Upper lobe of right lung (tissue), 1 donor: Measurements from ENCODE around the gene GPHA2. TPM values are rescaled to one million over a fixed set of nuclear protein-coding genes. Genes with fewer than 3 reads are reported as not detected.

Experiments used
- ATAC-seq: fragments of 200-7000 bp; cut with Tn5 transposase; one replicate; pipeline ENCODE4 v1.9.1; 2020; ENCODE audit warnings: mild to moderate bottlenecking, moderate library complexity
- DNase-seq: peaks from one replicate; pipeline ENCODE4 v3.0.0-alpha.2; 2020
- H3K27ac ChIP-seq: fragments of 200-600 bp; one replicate; pipeline ENCODE4 v1.8.0; 2022
- H3K27me3 ChIP-seq: fragments of 200-600 bp; one replicate; pipeline ENCODE4 v1.8.0; 2022; ENCODE audit warnings: mild to moderate bottlenecking
- H3K36me3 ChIP-seq: fragments of 200-600 bp; one replicate; pipeline ENCODE4 v1.8.0; 2022
- H3K4me1 ChIP-seq: fragments of 200-600 bp; one replicate; pipeline ENCODE4 v1.8.0; 2022
- H3K4me3 ChIP-seq: fragments of 200-600 bp; one replicate; pipeline ENCODE4 v1.8.0; 2022; ENCODE audit warnings: mild to moderate bottlenecking
- H3K9me3 ChIP-seq: fragments of 200-600 bp; one replicate; pipeline ENCODE4 v1.8.0; 2022
- intact Hi-C: fragments of 100-400 bp; cut with DNase I; formaldehyde crosslinking; loops from one replicate; pipeline ENCODE4 v1.11.0; 2022
- total RNA-seq: library from RNA; stranded (reverse); fragmentation: NEBNext Ultra II Directional; extraction: Animal tissue kit (Norgen Biotek cat#: 25700); gene quantifications from one replicate; pipeline ENCODE4 v1.2.1, GENCODE V29; 2021
- TF ChIP-seq, protein P1 (sequence below): fragments of 200-600 bp; IDR thresholded peaks from one replicate; pipeline ENCODE4 v1.8.0; 2022; ENCODE audit warnings: antibody characterized with exemption
- donor health status: DM: no; HTN: yes; CAD: no; lungs with severe emphysema.

GPHA2 gene
- total RNA-seq, 1 donor from 2014 or later = not detected

GRCh38 chr11:64933213-64933934, 2.3 kb downstream of the GPHA2 start:
- H3K27me3 ChIP-seq = no peaks in the 10 kb centered on the region
- TF ChIP-seq, protein P1, sequence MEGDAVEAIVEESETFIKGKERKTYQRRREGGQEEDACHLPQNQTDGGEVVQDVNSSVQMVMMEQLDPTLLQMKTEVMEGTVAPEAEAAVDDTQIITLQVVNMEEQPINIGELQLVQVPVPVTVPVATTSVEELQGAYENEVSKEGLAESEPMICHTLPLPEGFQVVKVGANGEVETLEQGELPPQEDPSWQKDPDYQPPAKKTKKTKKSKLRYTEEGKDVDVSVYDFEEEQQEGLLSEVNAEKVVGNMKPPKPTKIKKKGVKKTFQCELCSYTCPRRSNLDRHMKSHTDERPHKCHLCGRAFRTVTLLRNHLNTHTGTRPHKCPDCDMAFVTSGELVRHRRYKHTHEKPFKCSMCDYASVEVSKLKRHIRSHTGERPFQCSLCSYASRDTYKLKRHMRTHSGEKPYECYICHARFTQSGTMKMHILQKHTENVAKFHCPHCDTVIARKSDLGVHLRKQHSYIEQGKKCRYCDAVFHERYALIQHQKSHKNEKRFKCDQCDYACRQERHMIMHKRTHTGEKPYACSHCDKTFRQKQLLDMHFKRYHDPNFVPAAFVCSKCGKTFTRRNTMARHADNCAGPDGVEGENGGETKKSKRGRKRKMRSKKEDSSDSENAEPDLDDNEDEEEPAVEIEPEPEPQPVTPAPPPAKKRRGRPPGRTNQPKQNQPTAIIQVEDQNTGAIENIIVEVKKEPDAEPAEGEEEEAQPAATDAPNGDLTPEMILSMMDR = no peak
- intact Hi-C loops = no loop called here
- H3K4me3 ChIP-seq = no peak overlapping the region
- H3K4me1 ChIP-seq = no peaks in the 10 kb centered on the region
- no peaks in the 10 kb centered on the region for H3K9me3 ChIP-seq
- ATAC-seq = no peak
- peak; percentile 36 for DNase-seq
- no peak overlapping the region for H3K27ac ChIP-seq
- H3K36me3 ChIP-seq = peaks cover 52% of the 10 kb centered on the region

- H3K4me1 ChIP-seq = no peaks in the 10 kb centered on the region
- no peak overlapping the region for H3K27ac ChIP-seq
- DNase-seq (no peak), ATAC-seq (no peak)
- H3K4me3 ChIP-seq = no peak overlapping the region
- no peaks in the 10 kb centered on the region for H3K27me3 ChIP-seq
- H3K36me3 ChIP-seq = peaks cover 53% of the 10 kb centered on the region
- intact Hi-C loops = no loop called here
- H3K9me3 ChIP-seq = no peaks in the 10 kb centered on the region
- TF ChIP-seq, protein P1 = no peak
These were observed 3.4 kb downstream of the GPHA2 start for GRCh38 chr11:64932324-64932723.

DNA sequence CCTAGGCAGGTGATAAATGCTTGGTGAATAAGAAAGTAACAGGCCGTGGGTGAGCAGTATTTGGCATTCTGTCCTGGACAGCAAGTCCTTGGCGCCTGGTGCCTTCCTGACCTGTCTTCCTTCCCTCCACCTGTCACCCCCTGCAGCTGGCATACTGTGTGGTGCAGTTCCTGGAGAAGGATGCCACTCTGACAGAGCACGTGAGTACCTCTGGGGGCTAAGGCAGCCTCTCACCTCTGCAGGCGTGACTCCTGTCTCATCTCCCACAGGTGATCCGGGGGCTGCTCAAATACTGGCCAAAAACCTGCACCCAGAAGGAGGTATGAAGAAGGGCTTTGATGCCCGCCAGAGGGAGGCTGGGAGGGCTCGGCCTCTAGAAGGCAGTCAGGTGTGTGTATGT, 4.4 kb downstream of the GPHA2 start:
- intact Hi-C loops = no loop called here
- DNase-seq (peak; percentile 40), ATAC-seq (no peak)
- H3K36me3 ChIP-seq = peaks cover 53% of the 10 kb centered on the region
- TF ChIP-seq, protein P1 = no peak
- no peaks in the 10 kb centered on the region for H3K4me1 ChIP-seq
- H3K9me3 ChIP-seq = no peaks in the 10 kb centered on the region
- no peak overlapping the region for H3K27ac ChIP-seq
- no peaks in the 10 kb centered on the region for H3K27me3 ChIP-seq
- no peak overlapping the region for H3K4me3 ChIP-seq

- TF ChIP-seq, protein P1 = no peak
- H3K27ac ChIP-seq = no peak overlapping the region
- no peaks in the 10 kb centered on the region for H3K9me3 ChIP-seq
- H3K27me3 ChIP-seq = no peaks in the 10 kb centered on the region
- ATAC-seq (no peak), DNase-seq (peak; percentile 55)
- peaks cover 53% of the 10 kb centered on the region for H3K36me3 ChIP-seq
- intact Hi-C loops = no loop called here
- H3K4me1 ChIP-seq = peaks cover 9% of the 10 kb centered on the region
- H3K4me3 ChIP-seq = no peak overlapping the region
These were observed 5.4 kb downstream of the GPHA2 start for GRCh38 chr11:64930340-64930739.

- no peak for ATAC-seq
- intact Hi-C loops = loop anchor here (10.0 kb wide), 1 partner anchor 65 kb away; the partner anchor contains the start of gene BATF2
These were observed 6.1 kb downstream of the GPHA2 start for GRCh38 chr11:64929625-64930024.

More at GRCh38 chr11:64929625-64930024, 6.1 kb downstream of the GPHA2 start:
- no peak overlapping the region for H3K27ac ChIP-seq
- H3K27me3 ChIP-seq = no peaks in the 10 kb centered on the region
- peaks cover 53% of the 10 kb centered on the region for H3K36me3 ChIP-seq
- H3K4me3 ChIP-seq = no peak overlapping the region
- no peaks in the 10 kb centered on the region for H3K9me3 ChIP-seq
- H3K4me1 ChIP-seq = peaks cover 12% of the 10 kb centered on the region
- no peak for DNase-seq
- TF ChIP-seq, protein P1 = no peak
